SK-MEL-5 (cell line): ENCODE results near the gene HTR6. TPM values are rescaled to one million over a fixed set of nuclear protein-coding genes. Genes with fewer than 3 reads are reported as not detected.

Experiments
- DNase-seq: peaks from one replicate; pipeline ENCODE4 v3.0.0-alpha.2; 2016; ENCODE audit warnings: low read depth, low spot score
- in situ Hi-C: cut with HindIII; loops from 2 replicates; pipeline ENCODE4 v1.10.0; 2016; ENCODE audit warnings: low sequenced_read_pairs, high pct_unique_total_duplicates, low pct_unique_long_range_greater_than_20kb
- total RNA-seq: library from RNA; depleted of rRNA; stranded (reverse); fragments of >200 nt; shearing (Covaris generic); gene quantifications from 2 replicates; pipeline ENCODE4 v1.2.3, GENCODE V29; 2014

HTR6 gene
- total RNA-seq, 1 experiment from 2014 or later, result 0.16 TPM

GRCh38 chr1:19648689-19649088, 16.0 kb upstream of the HTR6 start:
- DNase-seq, result peak; percentile 44
- in situ Hi-C loops, result no loop called here

GRCh38 chr1:19650416-19651140, 14.1 kb upstream of the HTR6 start:
- DNase-seq, result no peak
- in situ Hi-C loops, result no loop called here

GRCh38 chr1:19651141-19651737, 13.4 kb upstream of the HTR6 start:
- peak; percentile 60 for DNase-seq
- in situ Hi-C loops, result no loop called here

- no peak for DNase-seq
- in situ Hi-C loops, result no loop called here
Observed at GRCh38 chr1:19654386-19654785, 10.3 kb upstream of the HTR6 start.

GRCh38 chr1:19654886-19655717, 9.6 kb upstream of the HTR6 start:
- no peak for DNase-seq
- in situ Hi-C loops, result no loop called here

- in situ Hi-C loops, result no loop called here
- no peak for DNase-seq
Observed at GRCh38 chr1:19655718-19656080, 9.0 kb upstream of the HTR6 start.

- DNase-seq, result no peak
- in situ Hi-C loops, result no loop called here
Observed at GRCh38 chr1:19656134-19656779, 8.4 kb upstream of the HTR6 start.

GRCh38 chr1:19656780-19657466, 7.8 kb upstream of the HTR6 start:
- in situ Hi-C loops, result no loop called here
- DNase-seq, result no peak

GRCh38 chr1:19657511-19657910, 7.2 kb upstream of the HTR6 start:
- in situ Hi-C loops, result no loop called here
- DNase-seq, result no peak

- in situ Hi-C loops, result no loop called here
- DNase-seq, result no peak
Observed at GRCh38 chr1:19658186-19658585, 6.5 kb upstream of the HTR6 start.

GRCh38 chr1:19661721-19662228, 2.9 kb upstream of the HTR6 start:
- in situ Hi-C loops, result no loop called here
- DNase-seq, result peak; percentile 44

- no peak for DNase-seq
- in situ Hi-C loops, result no loop called here
Observed at GRCh38 chr1:19662313-19662712, 2.4 kb upstream of the HTR6 start.

GRCh38 chr1:19665186-19665495, 466 bp downstream of the HTR6 start:
- no peak for DNase-seq
- in situ Hi-C loops, result no loop called here

- in situ Hi-C loops, result no loop called here
- DNase-seq, result no peak
Observed at GRCh38 chr1:19665496-19666465, 1.1 kb downstream of the HTR6 start.

GRCh38 chr1:19668888-19669287, 4.2 kb downstream of the HTR6 start:
- no peak for DNase-seq
- in situ Hi-C loops, result no loop called here

- in situ Hi-C loops, result no loop called here
- no peak for DNase-seq
Observed at GRCh38 chr1:19670787-19671186, 6.1 kb downstream of the HTR6 start.

- DNase-seq, result no peak
- in situ Hi-C loops, result no loop called here
Observed at GRCh38 chr1:19672237-19672636, 7.6 kb downstream of the HTR6 start.
